Thyroid gland (tissue), 4 donors: Measurements from ENCODE around the gene FOXN1. TPM values are rescaled to one million over a fixed set of nuclear protein-coding genes. Genes with fewer than 3 reads are reported as not detected.

ENCODE experiments used
- DNase-seq, 2 donors: peaks; one replicate each; pipeline ENCODE4 v3.0.0-alpha.2; 2019
- H3K27ac ChIP-seq, 3 donors: fragments of 200-600 bp; sonication (generic); 1 replicate in 2 of 3; 2 replicates in 1 of 3; pipeline ENCODE4 v1.5.1; 2016 to 2019; ENCODE audit warnings: mild to moderate bottlenecking in 1 of 3, moderate library complexity in 1 of 3
- H3K27me3 ChIP-seq: fragments of 200-600 bp; sonication (generic); one replicate; pipeline ENCODE4 v1.5.1; 2019
- H3K36me3 ChIP-seq, 2 donors: fragments of 200-600 bp; sonication (generic); one replicate each; pipeline ENCODE4 v1.5.1; 2016 to 2019
- H3K4me1 ChIP-seq, 2 donors: fragments of 200-600 bp; sonication (generic); one replicate each; pipeline ENCODE4 v1.5.1; 2017 to 2019
- H3K4me3 ChIP-seq, 3 donors: fragments of 200-600 bp; sonication (generic); replicated peaks in 1 of 3; 1 replicate in 2 of 3; 2 replicates in 1 of 3; pipeline ENCODE4 v1.5.1; 2016; ENCODE audit warnings: mild to moderate bottlenecking in 1 of 3
- H3K9me3 ChIP-seq: fragments of 200-600 bp; sonication (generic); one replicate; pipeline ENCODE4 v1.5.1; 2017
- POLR2A ChIP-seq, 2 donors: fragments of 450-650 bp; IDR thresholded peaks; one replicate each; pipeline ENCODE4 v1.6.1; 2017; ENCODE audit warnings: antibody characterized with exemption in 2 of 2, mild to moderate bottlenecking in 2 of 2, moderate library complexity in 1 of 2
- WGBS, 2 donors: methylation state at CpG; one replicate each; pipeline ENCODE4 v1.1.5; 2017; 5-methylcytosine and 5-hydroxymethylcytosine counted together
- intact Hi-C: fragments of 100-400 bp; cut with DNase I; formaldehyde crosslinking; loops from one replicate; pipeline ENCODE4 v1.15.1; 2023
- total RNA-seq, 4 donors: library from RNA; depleted of rRNA; stranded (reverse); fragments of >200 nt; gene quantifications; one replicate each; pipeline ENCODE4 v1.2.3, GENCODE V29; 2016
- TF ChIP-seq, protein P1 (sequence below), 6 experiments: fragments of 200-600 bp in 3 of 6; fragments of 450-650 bp in 3 of 6; sonication (generic) in 3 of 6; IDR thresholded peaks; one replicate each; pipeline ENCODE4 v1.5.1; 2016 to 2019; ENCODE audit warnings: antibody characterized with exemption in 6 of 6, mild to moderate bottlenecking in 2 of 6, inconsistent platforms in 1 of 6, moderate library complexity in 1 of 6

FOXN1 gene
- total RNA-seq, 4 donors from 2014 or later, result 0.34 TPM; not detected in 3

DNA sequence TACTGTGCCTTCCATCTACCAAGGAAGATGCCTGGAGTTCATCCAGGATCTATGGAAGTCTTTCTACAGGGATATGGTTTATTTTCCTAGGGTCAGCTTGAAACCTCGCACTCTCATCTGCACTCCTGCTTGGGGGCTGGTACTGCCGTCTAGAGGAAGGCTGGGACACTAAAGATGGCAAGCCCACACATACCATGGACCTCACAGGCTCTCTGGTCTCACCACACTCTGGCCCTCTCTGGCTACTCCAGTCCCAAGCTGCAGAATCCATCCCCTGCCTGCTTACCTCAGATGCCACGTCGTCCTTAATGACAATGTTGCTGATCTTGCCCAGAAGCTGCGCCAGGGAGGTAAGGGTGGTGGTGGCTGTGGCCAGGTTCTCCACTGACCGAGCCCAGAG, 48.4 kb downstream of the FOXN1 start:
- 82 to 94% methylated on average over 6 of the region's 6 CpGs for WGBS, 2 donors
- H3K4me3 ChIP-seq, result no peak overlapping the region
- H3K36me3 ChIP-seq, result peaks cover 51 to 52% of the 10 kb centered on the region in 2 donors
- no peak overlapping the region for H3K27ac ChIP-seq
- H3K9me3 ChIP-seq, result no peaks in the 10 kb centered on the region
- no peak for DNase-seq
- H3K27me3 ChIP-seq, result no peaks in the 10 kb centered on the region
- intact Hi-C loops, result no loop called here
- TF ChIP-seq, protein P1, sequence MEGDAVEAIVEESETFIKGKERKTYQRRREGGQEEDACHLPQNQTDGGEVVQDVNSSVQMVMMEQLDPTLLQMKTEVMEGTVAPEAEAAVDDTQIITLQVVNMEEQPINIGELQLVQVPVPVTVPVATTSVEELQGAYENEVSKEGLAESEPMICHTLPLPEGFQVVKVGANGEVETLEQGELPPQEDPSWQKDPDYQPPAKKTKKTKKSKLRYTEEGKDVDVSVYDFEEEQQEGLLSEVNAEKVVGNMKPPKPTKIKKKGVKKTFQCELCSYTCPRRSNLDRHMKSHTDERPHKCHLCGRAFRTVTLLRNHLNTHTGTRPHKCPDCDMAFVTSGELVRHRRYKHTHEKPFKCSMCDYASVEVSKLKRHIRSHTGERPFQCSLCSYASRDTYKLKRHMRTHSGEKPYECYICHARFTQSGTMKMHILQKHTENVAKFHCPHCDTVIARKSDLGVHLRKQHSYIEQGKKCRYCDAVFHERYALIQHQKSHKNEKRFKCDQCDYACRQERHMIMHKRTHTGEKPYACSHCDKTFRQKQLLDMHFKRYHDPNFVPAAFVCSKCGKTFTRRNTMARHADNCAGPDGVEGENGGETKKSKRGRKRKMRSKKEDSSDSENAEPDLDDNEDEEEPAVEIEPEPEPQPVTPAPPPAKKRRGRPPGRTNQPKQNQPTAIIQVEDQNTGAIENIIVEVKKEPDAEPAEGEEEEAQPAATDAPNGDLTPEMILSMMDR (IDR thresholded peaks at IDR 0.05), result no peak
- TF ChIP-seq POLR2A (IDR thresholded peaks at IDR 0.05), result no peak
- peaks cover 10 to 18% of the 10 kb centered on the region in 2 donors for H3K4me1 ChIP-seq

DNA sequence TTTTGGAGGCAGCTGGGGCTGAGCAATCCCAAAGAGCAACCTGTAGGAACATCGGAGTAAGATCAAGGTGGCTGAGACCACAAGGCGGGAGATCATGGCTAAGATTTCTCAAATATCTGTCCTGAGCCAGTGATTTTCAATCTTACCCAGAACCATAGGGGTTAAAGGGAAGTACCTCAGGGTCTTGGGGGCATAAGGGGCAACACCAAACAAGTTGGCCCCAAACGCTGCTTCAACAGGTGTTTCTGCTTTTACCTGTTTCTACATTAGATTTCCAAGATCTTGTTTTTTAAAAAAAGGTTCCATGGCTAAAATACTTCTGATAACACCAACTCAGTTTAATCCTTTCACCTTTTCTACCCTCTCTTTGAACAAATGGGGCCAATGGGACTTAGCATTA, 48.9 kb downstream of the FOXN1 start:
- WGBS, 2 donors, result 94 to 100% methylated on average over 3 of the region's 3 CpGs
- TF ChIP-seq POLR2A (IDR thresholded peaks at IDR 0.05), result no peak
- TF ChIP-seq, protein P1 (IDR thresholded peaks at IDR 0.05), result no peak
- no peak overlapping the region for H3K4me3 ChIP-seq
- H3K9me3 ChIP-seq, result no peaks in the 10 kb centered on the region
- no peaks in the 10 kb centered on the region for H3K27me3 ChIP-seq
- H3K4me1 ChIP-seq, result peaks cover 10 to 15% of the 10 kb centered on the region in 2 donors
- H3K27ac ChIP-seq, result no peak overlapping the region
- intact Hi-C loops, result no loop called here
- peaks cover 55 to 56% of the 10 kb centered on the region in 2 donors for H3K36me3 ChIP-seq
- no peak for DNase-seq

DNA sequence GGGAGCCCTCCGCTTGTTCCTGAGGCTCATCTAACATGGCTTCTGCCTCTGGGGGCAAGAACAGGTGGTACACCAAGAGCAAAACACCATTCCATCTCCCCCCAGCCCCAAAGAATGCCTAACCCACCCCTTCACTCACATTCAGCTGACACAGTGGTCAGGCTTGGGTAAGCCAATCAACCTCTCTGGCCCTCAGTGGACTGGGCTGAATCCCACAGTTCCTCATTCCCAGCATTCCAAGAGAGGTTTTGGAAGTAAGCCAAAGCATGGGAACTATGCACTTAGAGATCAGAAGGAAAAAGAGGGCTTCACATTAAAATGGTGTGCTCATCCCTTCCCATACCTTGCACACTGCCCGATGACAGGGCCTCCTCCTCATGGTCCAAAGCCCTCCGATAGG, 57.3 kb downstream of the FOXN1 start:
- Histone ChIP-seq H3K27me3 (no peaks in the 10 kb centered on the region), H3K9me3 (no peaks in the 10 kb centered on the region), H3K36me3 (peaks cover 32 to 38% of the 10 kb centered on the region in 2 donors), H3K4me1 (peaks cover 4 to 6% of the 10 kb centered on the region in 2 donors), H3K4me3 (no peak overlapping the region), H3K27ac (peak overlapping the region in 2 of 3 donors; percentile 28 to 35)
- 76 to 87% methylated on average over 3 of the region's 3 CpGs for WGBS, 2 donors
- DNase-seq, result peak; percentile 25 to 49
- no peak for TF ChIP-seq POLR2A (IDR thresholded peaks at IDR 0.05)
- TF ChIP-seq, protein P1 (IDR thresholded peaks at IDR 0.05), result no peak
- intact Hi-C loops, result no loop called here

DNA sequence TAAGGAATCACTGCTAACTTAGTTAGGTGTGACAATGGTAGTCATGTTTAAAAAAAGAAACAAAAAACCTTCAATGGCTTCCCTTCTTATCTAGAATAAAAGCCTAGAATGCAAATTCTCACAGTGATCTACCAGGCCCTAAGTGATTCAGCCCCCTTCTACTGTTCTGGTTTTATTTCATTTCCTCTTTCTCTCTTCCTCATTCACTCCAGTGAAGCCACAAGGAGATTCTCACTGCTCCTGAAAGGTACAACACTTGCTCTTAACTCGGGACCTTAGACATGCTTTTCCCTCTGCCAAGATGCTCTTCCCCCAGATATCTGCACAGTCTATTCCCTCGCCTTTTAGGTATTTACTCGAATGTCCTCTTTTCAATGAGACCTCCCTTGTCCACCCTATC, 61.5 kb downstream of the FOXN1 start:
- TF ChIP-seq, protein P1 (IDR thresholded peaks at IDR 0.05), result no peak
- no peak for TF ChIP-seq POLR2A (IDR thresholded peaks at IDR 0.05)
- no peak overlapping the region for H3K27ac ChIP-seq
- H3K9me3 ChIP-seq, result no peaks in the 10 kb centered on the region
- intact Hi-C loops, result no loop called here
- H3K36me3 ChIP-seq, result peaks cover 3 to 9% of the 10 kb centered on the region in 2 donors
- DNase-seq, result no peak
- H3K4me3 ChIP-seq, result no peak overlapping the region
- H3K4me1 ChIP-seq, result peaks cover 24% of the 10 kb centered on the region in 2 donors
- no peaks in the 10 kb centered on the region for H3K27me3 ChIP-seq
- 91 to 94% methylated on average over 3 of the region's 3 CpGs for WGBS, 2 donors

DNA sequence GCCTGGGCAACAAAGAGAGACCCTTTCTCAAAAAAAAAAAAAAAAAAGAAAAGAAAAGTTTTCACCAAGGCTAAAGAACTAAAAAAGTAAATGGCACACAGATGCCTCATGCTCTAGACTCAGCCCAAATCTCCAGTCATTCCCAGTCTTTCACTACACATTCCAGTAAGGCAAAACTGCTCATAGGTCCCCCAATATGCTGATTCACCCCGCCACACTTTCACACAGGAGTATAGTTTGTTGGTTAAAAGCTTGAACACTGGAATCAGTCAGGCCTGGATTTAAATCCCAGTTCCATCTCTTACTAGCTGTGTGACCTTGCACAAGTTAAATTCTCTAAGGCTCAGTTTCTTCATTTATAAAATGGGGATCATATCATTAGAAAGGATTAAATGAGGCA, 63.3 kb downstream of the FOXN1 start:
- Histone ChIP-seq H3K9me3 (no peaks in the 10 kb centered on the region), H3K4me1 (peaks cover 18 to 20% of the 10 kb centered on the region in 2 donors), H3K36me3 (no peaks in the 10 kb centered on the region), H3K27me3 (no peaks in the 10 kb centered on the region), H3K4me3 (no peak overlapping the region), H3K27ac (no peak overlapping the region)
- TF ChIP-seq, protein P1 (IDR thresholded peaks at IDR 0.05), result no peak
- no peak for TF ChIP-seq POLR2A (IDR thresholded peaks at IDR 0.05)
- intact Hi-C loops, result no loop called here
- no peak for DNase-seq
- WGBS, 2 donors, result 96 to 100% methylated on average over 1 of the region's 1 CpG
